Measurements from ENCODE around the gene ABHD14A.

Gene ABHD14A

GRCh38 chr3:51941463-51941797, 33.4 kb upstream of the ABHD14A start:
- FAIRE-seq = no peak

- FAIRE-seq = peak; percentile 86
These were observed 32.9 kb upstream of the ABHD14A start, which contains the start of the genes PARP3 and RRP9 for GRCh38 chr3:51941798-51942602. Gene PARP3 (plus strand): TSS chr3:51942363. CDS start chr3:51943356, 993 bp downstream. Gene RRP9 (minus strand): TSS chr3:51941904. CDS start chr3:51941867, 37 bp downstream.

- FAIRE-seq = no peak
These were observed 32.0 kb upstream of the ABHD14A start for GRCh38 chr3:51942603-51943450.

- FAIRE-seq = no peak
These were observed 31.1 kb upstream of the ABHD14A start for GRCh38 chr3:51943451-51944391.

- FAIRE-seq = no peak
These were observed 30.3 kb upstream of the ABHD14A start for GRCh38 chr3:51944451-51945021.

GRCh38 chr3:51945031-51945840, 29.6 kb upstream of the ABHD14A start:
- no peak for FAIRE-seq

GRCh38 chr3:51945926-51946705, 28.7 kb upstream of the ABHD14A start:
- FAIRE-seq = no peak

- no peak for FAIRE-seq
These were observed 28.1 kb upstream of the ABHD14A start for GRCh38 chr3:51946796-51947195.

GRCh38 chr3:51947215-51947900, 27.5 kb upstream of the ABHD14A start:
- no peak for FAIRE-seq

GRCh38 chr3:51948016-51948580, 26.8 kb upstream of the ABHD14A start:
- FAIRE-seq = no peak

GRCh38 chr3:51949121-51949520, 25.7 kb upstream of the ABHD14A start:
- FAIRE-seq = no peak

- FAIRE-seq = no peak
These were observed 24.0 kb upstream of the ABHD14A start for GRCh38 chr3:51950899-51951298.

- no peak for FAIRE-seq
These were observed 21.4 kb upstream of the ABHD14A start for GRCh38 chr3:51953445-51953844.

GRCh38 chr3:51954105-51954504, 20.8 kb upstream of the ABHD14A start:
- no peak for FAIRE-seq

- no peak for FAIRE-seq
These were observed 20.2 kb upstream of the ABHD14A start for GRCh38 chr3:51954713-51955112.

GRCh38 chr3:51955175-51955892, 19.5 kb upstream of the ABHD14A start, which contains the start of gene GPR62:
Gene GPR62 (plus strand): TSS chr3:51955381. CDS start chr3:51955653, 272 bp downstream.
- FAIRE-seq = no peak

GRCh38 chr3:51955893-51956770, 18.7 kb upstream of the ABHD14A start:
- FAIRE-seq = no peak

Measured in colon (tissue), 2 donors.